H9 (cell line): ENCODE results near the gene CAMK2N1. TPM values are rescaled to one million over a fixed set of nuclear protein-coding genes. Genes with fewer than 3 reads are reported as not detected.
A peak's percentile ranks its signal among the peaks of the same experiment; 100 is the strongest.

Experiments used
- DNase-seq: peaks from one replicate; pipeline ENCODE4 v3.0.0-alpha.2; 2017
- H2AFZ ChIP-seq: one replicate; pipeline ENCODE4 v1.6.1; 2013; ENCODE audit warnings: mild to moderate bottlenecking, low read length, control low read depth, moderate library complexity
- H2AK5ac ChIP-seq: 2 replicates; pipeline ENCODE4 v1.6.1; 2013; ENCODE audit warnings: low read length, control low read depth, mixed read lengths; ENCODE audit not compliant: insufficient read length
- H2BK120ac ChIP-seq: one replicate; pipeline ENCODE4 v1.6.1; 2013; ENCODE audit warnings: low read depth, mild to moderate bottlenecking, low read length, control low read depth, inconsistent platforms; ENCODE audit not compliant: poor library complexity, severe bottlenecking
- H2BK12ac ChIP-seq: 2 replicates; pipeline ENCODE4 v1.6.1; 2013; ENCODE audit warnings: low read length, control low read depth, mixed read lengths, low read depth; ENCODE audit not compliant: insufficient read length
- H2BK15ac ChIP-seq: 2 replicates; pipeline ENCODE4 v1.6.1; 2013; ENCODE audit warnings: low read depth, low read length, control low read depth
- H2BK20ac ChIP-seq: one replicate; pipeline ENCODE4 v1.6.1; 2013; ENCODE audit warnings: low read depth, mild to moderate bottlenecking, low read length, control low read depth, inconsistent platforms; ENCODE audit not compliant: poor library complexity, severe bottlenecking
- H2BK5ac ChIP-seq: 2 replicates; pipeline ENCODE4 v1.6.1; 2013; ENCODE audit warnings: low read length, control low read depth, mixed read lengths; ENCODE audit not compliant: insufficient read length
- H3K14ac ChIP-seq: 2 replicates; pipeline ENCODE4 v1.6.1; 2013; ENCODE audit warnings: low read length, control low read depth; ENCODE audit not compliant: insufficient read depth
- H3K18ac ChIP-seq: 2 replicates; pipeline ENCODE4 v1.6.1; 2013; ENCODE audit warnings: low read depth, mild to moderate bottlenecking, mixed read lengths, low read length, control low read depth; ENCODE audit not compliant: insufficient read length
- H3K23ac ChIP-seq: 2 replicates; pipeline ENCODE4 v1.6.1; 2013; ENCODE audit warnings: low read length, control low read depth, mixed read lengths, low read depth; ENCODE audit not compliant: insufficient read length
- H3K23me2 ChIP-seq: 2 replicates; pipeline ENCODE4 v1.6.1; 2013; ENCODE audit warnings: low read depth, mild to moderate bottlenecking, mixed read lengths, low read length, control low read depth; ENCODE audit not compliant: insufficient read length, poor library complexity, severe bottlenecking
- H3K27ac ChIP-seq: 2 replicates; pipeline ENCODE4 v1.5.1; 2013; ENCODE audit warnings: low read length, control low read depth, mixed read lengths, low read depth; ENCODE audit not compliant: insufficient read length
- H3K27me3 ChIP-seq: 2 replicates; pipeline ENCODE4 v1.6.1; 2013; ENCODE audit warnings: low read length, control low read depth, inconsistent platforms; ENCODE audit not compliant: insufficient read depth
- H3K4ac ChIP-seq: 2 replicates; pipeline ENCODE4 v1.6.1; 2013; ENCODE audit warnings: low read depth, mild to moderate bottlenecking, control low read depth, inconsistent platforms, low read length, moderate library complexity
- H3K4me1 ChIP-seq: 2 replicates; pipeline ENCODE4 v1.6.1; 2013; ENCODE audit warnings: low read length, control low read depth, inconsistent platforms; ENCODE audit not compliant: insufficient read depth
- H3K4me2 ChIP-seq: 2 replicates; pipeline ENCODE4 v1.6.1; 2013; ENCODE audit warnings: low read length, control low read depth, mixed read lengths; ENCODE audit not compliant: insufficient read length, insufficient read depth
- H3K56ac ChIP-seq: 2 replicates; pipeline ENCODE4 v1.6.1; 2013; ENCODE audit warnings: low read depth, mild to moderate bottlenecking, mixed read lengths, low read length, control low read depth; ENCODE audit not compliant: insufficient read length
- H3K79me1 ChIP-seq: 2 replicates; pipeline ENCODE4 v1.6.1; 2013; ENCODE audit warnings: low read depth, mild to moderate bottlenecking, moderate library complexity, low read length, control low read depth, inconsistent platforms; ENCODE audit not compliant: insufficient read depth, poor library complexity, severe bottlenecking
- H3K79me2 ChIP-seq: 2 replicates; pipeline ENCODE4 v1.6.1; 2013; ENCODE audit warnings: low read length, control low read depth, inconsistent platforms; ENCODE audit not compliant: insufficient read depth
- H3K9ac ChIP-seq: 2 replicates; pipeline ENCODE4 v1.6.1; 2013; ENCODE audit warnings: low read length, control low read depth, mixed read lengths; ENCODE audit not compliant: insufficient read length; ENCODE audit errors: extremely low read depth
- H3K9me3 ChIP-seq: one replicate; pipeline ENCODE4 v1.6.1; 2013; ENCODE audit warnings: low read depth, low read length, inconsistent platforms; ENCODE audit not compliant: control insufficient read depth
- H3T11ph ChIP-seq: one replicate; pipeline ENCODE4 v1.6.1; 2013; ENCODE audit warnings: mild to moderate bottlenecking, low read length, control low read depth, inconsistent platforms
- H4K20me1 ChIP-seq: one replicate; pipeline ENCODE4 v1.6.1; 2013; ENCODE audit not compliant: control insufficient read depth, insufficient read length, insufficient read depth
- H4K5ac ChIP-seq: 2 replicates; pipeline ENCODE4 v1.6.1; 2013; ENCODE audit warnings: low read depth, mild to moderate bottlenecking, mixed read lengths, low read length, control low read depth; ENCODE audit not compliant: insufficient read length
- H4K8ac ChIP-seq: replicated peaks from 2 replicates; pipeline ENCODE4 v1.6.1; 2013; ENCODE audit warnings: low read length, control low read depth, mixed read lengths, low read depth; ENCODE audit not compliant: insufficient read length
- H4K91ac ChIP-seq: 2 replicates; pipeline ENCODE4 v1.6.1; 2013; ENCODE audit warnings: low read depth, mild to moderate bottlenecking, moderate library complexity, mixed read lengths, low read length, control low read depth; ENCODE audit not compliant: insufficient read length
- H3K27ac Mint-ChIP-seq, 3 experiments: 2 replicates in 2 of 3; 3 replicates in 1 of 3; pipeline ENCODE4 v1.8.0; 2020 to 2021; ENCODE audit warnings: mixed read lengths in 3 of 3, mild to moderate bottlenecking in 1 of 3, moderate library complexity in 1 of 3
- H3K27me3 Mint-ChIP-seq: 2 replicates; pipeline ENCODE4 v1.8.0; 2021; ENCODE audit warnings: low read depth, mild to moderate bottlenecking, moderate library complexity, mixed read lengths
- H3K36me3 Mint-ChIP-seq, 3 experiments: 2 replicates in 2 of 3; 3 replicates in 1 of 3; pipeline ENCODE4 v1.8.0; 2020 to 2021; ENCODE audit warnings: low read depth in 3 of 3, mixed read lengths in 3 of 3; ENCODE audit not compliant: insufficient read depth in 1 of 3
- H3K4me1 Mint-ChIP-seq, 2 experiments: 2 replicates each; pipeline ENCODE4 v1.8.0; 2020; ENCODE audit warnings: mixed read lengths in 2 of 2
- H3K4me3 Mint-ChIP-seq, 2 experiments: 2 replicates in 1 of 2; 3 replicates in 1 of 2; pipeline ENCODE4 v1.8.0; 2020 to 2021; ENCODE audit warnings: mild to moderate bottlenecking in 2 of 2, mixed read lengths in 2 of 2, moderate library complexity in 1 of 2
- H3K9me3 Mint-ChIP-seq, 2 experiments: 2 replicates in 1 of 2; 3 replicates in 1 of 2; pipeline ENCODE4 v1.8.0; 2020; ENCODE audit warnings: mild to moderate bottlenecking in 2 of 2, mixed read lengths in 2 of 2, moderate library complexity in 1 of 2
- WGBS: extraction: QIAGEN DNeasy Blood & Tissue Kit; methylation state at CpG from one replicate; pipeline ENCODE4 v1.1.7; 2013; ENCODE audit warnings: missing lambda C conversion rate, low lambda C conversion rate, mixed read lengths; ENCODE audit not compliant: insufficient read length; ENCODE audit errors: extremely low coverage; 5-methylcytosine and 5-hydroxymethylcytosine counted together
- total RNA-seq: library from RNA; stranded (reverse); gene quantifications from 2 replicates; pipeline ENCODE4 v1.2.1, GENCODE V29; 2021
- TF ChIP-seq, protein P1 (sequence below): fragments of 200-600 bp; sonication (generic); conservative IDR thresholded peaks from 3 replicates; pipeline ENCODE4 v1.8.0; 2021; ENCODE audit warnings: antibody characterized with exemption, mild to moderate bottlenecking

CAMK2N1 gene
- total RNA-seq, 1 experiment from 2014 or later: 1.2 TPM

DNA sequence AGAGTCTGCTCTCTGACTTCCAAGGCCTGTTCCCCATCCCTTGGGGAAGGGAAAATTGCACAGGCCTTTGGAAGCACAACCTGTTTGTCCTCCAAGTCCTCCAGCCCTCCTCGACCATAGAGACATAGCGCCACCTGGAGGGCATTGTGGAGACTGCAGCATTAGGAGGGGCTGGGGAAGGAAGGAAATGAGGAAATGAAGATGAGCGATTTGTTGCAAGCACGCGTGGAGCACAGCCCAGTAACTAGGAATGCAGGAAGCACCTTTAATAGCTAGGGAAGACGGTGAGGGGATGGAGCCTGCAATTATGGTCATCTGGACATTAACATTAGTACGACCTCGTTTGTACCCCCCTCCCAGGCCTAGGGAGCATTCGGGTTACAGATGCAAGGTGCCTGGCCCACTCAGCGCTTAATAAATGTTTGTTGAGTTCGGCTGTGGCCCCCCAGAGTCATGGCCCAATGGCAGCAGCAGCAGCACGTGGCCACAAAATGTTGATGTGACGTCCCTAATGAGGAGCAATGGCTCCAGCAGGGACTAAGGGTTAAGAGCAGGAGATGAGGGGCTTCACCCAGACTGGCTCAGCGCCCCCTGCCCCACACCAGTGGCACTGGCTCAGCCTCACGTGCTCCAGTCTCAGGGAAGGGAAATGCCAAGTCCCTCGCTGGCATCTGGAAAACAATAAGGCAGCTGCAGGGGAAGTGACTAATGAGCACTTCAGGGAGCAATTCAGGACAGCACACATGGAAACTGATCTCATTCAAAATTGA is 8.0 kb upstream of the CAMK2N1 start:
- Histone ChIP-seq H2BK20ac (no peak overlapping the region), H3K79me2 (no peaks in the 10 kb centered on the region), H4K91ac (no peak overlapping the region), H3T11ph (no peak overlapping the region), H2BK12ac (no peak overlapping the region), H3K56ac (no peak overlapping the region), H3K14ac (no peak overlapping the region), H3K18ac (no peak overlapping the region), H3K4ac (no peak overlapping the region), H2BK15ac (no peak overlapping the region), H3K27me3 (no peaks in the 10 kb centered on the region; the same call in 1 of the 2 replicates), H3K27ac (no peak overlapping the region), H4K5ac (no peak overlapping the region), H3K4me2 (peak overlapping the region; percentile 52), H4K8ac (no peak overlapping the region), H3K23me2 (no peaks in the 10 kb centered on the region), H2AFZ (no peak overlapping the region), H2AK5ac (no peak overlapping the region), H4K20me1 (no peaks in the 10 kb centered on the region), H3K4me1 (no peaks in the 10 kb centered on the region), H3K9ac (no peak overlapping the region), H3K79me1 (no peaks in the 10 kb centered on the region), H2BK5ac (no peak overlapping the region), H3K23ac (no peak overlapping the region), H2BK120ac (no peak overlapping the region), H3K9me3 (no peaks in the 10 kb centered on the region)
- H3K9me3 Mint-ChIP-seq: no peaks in the 10 kb centered on the region
- H3K4me1 Mint-ChIP-seq: peaks cover 4 to 5% of the 10 kb centered on the region in 2 experiments
- TF ChIP-seq, protein P1, sequence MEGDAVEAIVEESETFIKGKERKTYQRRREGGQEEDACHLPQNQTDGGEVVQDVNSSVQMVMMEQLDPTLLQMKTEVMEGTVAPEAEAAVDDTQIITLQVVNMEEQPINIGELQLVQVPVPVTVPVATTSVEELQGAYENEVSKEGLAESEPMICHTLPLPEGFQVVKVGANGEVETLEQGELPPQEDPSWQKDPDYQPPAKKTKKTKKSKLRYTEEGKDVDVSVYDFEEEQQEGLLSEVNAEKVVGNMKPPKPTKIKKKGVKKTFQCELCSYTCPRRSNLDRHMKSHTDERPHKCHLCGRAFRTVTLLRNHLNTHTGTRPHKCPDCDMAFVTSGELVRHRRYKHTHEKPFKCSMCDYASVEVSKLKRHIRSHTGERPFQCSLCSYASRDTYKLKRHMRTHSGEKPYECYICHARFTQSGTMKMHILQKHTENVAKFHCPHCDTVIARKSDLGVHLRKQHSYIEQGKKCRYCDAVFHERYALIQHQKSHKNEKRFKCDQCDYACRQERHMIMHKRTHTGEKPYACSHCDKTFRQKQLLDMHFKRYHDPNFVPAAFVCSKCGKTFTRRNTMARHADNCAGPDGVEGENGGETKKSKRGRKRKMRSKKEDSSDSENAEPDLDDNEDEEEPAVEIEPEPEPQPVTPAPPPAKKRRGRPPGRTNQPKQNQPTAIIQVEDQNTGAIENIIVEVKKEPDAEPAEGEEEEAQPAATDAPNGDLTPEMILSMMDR: peak; percentile 87
- peaks cover 0 to 6% (median 4%) of the 10 kb centered on the region in 3 experiments; a peak in 3 of 7 replicates for H3K36me3 Mint-ChIP-seq
- no CpG with 5 or more reads among the region's 16 CpGs for WGBS
- no peak overlapping the region for H3K4me3 Mint-ChIP-seq
- no peak overlapping the region for H3K27ac Mint-ChIP-seq
- peaks cover 52% of the 10 kb centered on the region for H3K27me3 Mint-ChIP-seq
- peak; percentile 90 for DNase-seq
